ENCODE data around the gene NUDT22. TPM values are rescaled to one million over a fixed set of nuclear protein-coding genes. Genes with fewer than 3 reads are reported as not detected.
A peak's percentile ranks its signal among the peaks of the same experiment; 100 is the strongest.

Gene NUDT22
- total RNA-seq, 1 donor from 2014 or later: 40.7 TPM

DNA sequence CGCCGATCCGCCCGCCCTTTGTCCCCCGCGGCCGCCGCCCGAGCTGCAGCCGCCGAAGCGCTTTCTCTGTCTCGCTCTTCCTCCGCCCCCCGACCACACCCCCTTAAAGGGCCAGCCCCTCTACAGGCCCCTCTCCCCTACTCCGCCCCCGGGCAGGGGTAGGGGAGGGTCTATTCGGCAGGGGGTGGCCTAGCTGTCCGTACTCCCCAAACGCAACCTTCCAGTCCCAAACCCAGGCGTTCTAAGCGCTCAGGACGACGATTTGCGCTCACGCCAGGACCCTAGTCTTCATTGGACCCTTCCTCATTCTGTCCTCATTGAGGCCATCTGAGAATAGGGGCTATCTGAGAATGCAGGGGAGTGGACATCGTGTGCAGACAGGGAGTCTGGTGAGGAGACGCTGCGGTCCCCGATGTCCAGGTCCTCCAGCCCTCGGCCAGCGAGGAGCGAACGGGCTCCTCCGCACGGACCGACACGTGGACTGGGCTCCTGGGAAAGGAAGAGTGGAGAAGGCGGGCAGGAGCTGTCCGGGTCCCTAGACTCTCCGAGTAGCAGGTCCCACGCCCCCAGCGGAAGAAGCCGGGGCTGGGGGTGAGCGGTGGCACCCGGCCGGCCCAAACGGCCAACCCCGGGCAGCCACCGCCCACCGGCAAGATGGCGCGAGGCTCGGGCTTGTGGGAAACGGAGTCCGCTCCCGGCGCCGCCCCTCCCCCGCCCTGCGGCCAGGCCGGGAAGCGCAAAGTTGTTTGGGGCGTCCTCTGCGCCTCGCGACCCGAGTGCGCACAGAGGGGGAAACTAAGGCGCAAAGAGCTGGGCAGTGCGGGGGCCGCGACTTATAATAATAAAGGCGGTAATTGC lies 21.0 kb downstream of the NUDT22 start, which contains the start of gene PPP1R14B:
Gene PPP1R14B, minus strand, starts transcription at position 73 of the 858 bp plus-strand sequence. CDS start 270 bp downstream, outside the sequence.
- peaks cover 28% of the 10 kb centered on the region for H4K20me1 ChIP-seq (ENCODE audit: insufficient read depth, low read length)
- peaks cover 37% of the 10 kb centered on the region for H3K4me1 ChIP-seq (ENCODE audit: insufficient read depth, low read length)
- H3K27ac ChIP-seq (ENCODE audit: low read depth, low read length): peak within 1 kb of the TSS; percentile 91
- peaks cover 9% of the 10 kb centered on the region for H3K36me3 Mint-ChIP-seq (ENCODE audit: low read depth, unreplicated experiment)
- peaks cover 20% of the 10 kb centered on the region for H3K4me1 Mint-ChIP-seq (ENCODE audit: low read depth, unreplicated experiment)
- H3K79me2 ChIP-seq (ENCODE audit: insufficient read depth, low read length): peaks cover 49% of the 10 kb centered on the region
- peak within 1 kb of the TSS; percentile 99 for H3K4me2 ChIP-seq (ENCODE audit: low read length)
- peak within 1 kb of the TSS; percentile 96 for H3K4me3 ChIP-seq (ENCODE audit: insufficient read depth, low read depth, low read length)
- H3K27ac Mint-ChIP-seq (ENCODE audit: unreplicated experiment): peak within 1 kb of the TSS; percentile 85
- no peaks in the 10 kb centered on the region for H3K27me3 ChIP-seq (ENCODE audit: insufficient read depth, low read length)
- H3K4me3 Mint-ChIP-seq (ENCODE audit: unreplicated experiment): peak within 1 kb of the TSS; percentile 95
- TF ChIP-seq CTCF (IDR thresholded peaks at IDR 0.05; ENCODE audit: insufficient read depth, low read depth, low read length) (no peak), EZH2 (IDR thresholded peaks at IDR 0.05; ENCODE audit: insufficient read depth, low read length) (no peak)
- H3K9me3 Mint-ChIP-seq (ENCODE audit: unreplicated experiment): no peaks in the 10 kb centered on the region
- H3K27me3 Mint-ChIP-seq (ENCODE audit: low read depth, unreplicated experiment): no peaks in the 10 kb centered on the region
- H3K36me3 ChIP-seq (ENCODE audit: insufficient read depth, low read length): peaks cover 3% of the 10 kb centered on the region
- H2AFZ ChIP-seq (ENCODE audit: low read depth, low read length): peak within 1 kb of the TSS; percentile 61
- no peak for FAIRE-seq
- H3K9me3 ChIP-seq (ENCODE audit: insufficient read depth, low read depth, low read length): no peaks in the 10 kb centered on the region
- DNase-seq (ENCODE audit: low read depth): peak; percentile 68
- peak within 1 kb of the TSS; percentile 95 for H3K9ac ChIP-seq (ENCODE audit: low read length)

DNA sequence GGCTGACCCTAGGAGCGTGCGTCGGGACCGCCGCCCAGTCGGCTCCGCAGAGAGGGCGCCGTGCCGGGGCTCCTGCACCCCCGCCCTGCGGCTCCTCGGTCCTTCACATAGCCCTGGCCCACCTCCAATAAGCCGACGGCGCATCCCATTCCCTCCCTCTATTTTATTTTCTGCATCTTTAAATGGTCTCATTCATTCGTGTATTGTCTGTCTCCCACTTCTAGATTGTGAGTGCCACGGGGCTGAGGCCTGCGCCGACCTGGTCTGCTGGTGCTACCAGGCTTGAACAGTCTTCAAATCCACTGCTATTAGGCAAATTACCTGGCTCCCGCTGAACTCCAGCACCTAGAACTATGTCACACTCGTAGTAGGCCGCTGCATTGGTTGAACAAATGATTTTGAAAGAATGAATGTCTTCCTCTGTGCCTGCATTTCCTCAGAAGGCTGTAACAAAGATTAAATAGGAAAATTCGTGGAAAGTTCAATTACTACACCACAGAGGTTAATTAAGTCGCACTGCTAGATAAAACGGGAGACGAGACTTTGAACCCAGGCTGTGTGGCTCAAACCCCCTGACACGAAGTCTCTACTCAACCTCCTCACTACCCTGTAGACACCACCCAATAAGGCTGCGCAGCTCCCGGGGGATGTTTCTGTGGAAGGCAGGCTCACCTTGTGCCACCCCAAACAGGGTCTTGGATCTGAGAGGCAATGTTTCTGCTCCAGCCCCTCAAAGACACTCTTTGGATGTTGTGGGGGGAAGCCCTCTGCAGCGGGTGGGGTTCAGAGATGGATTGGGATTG lies 21.9 kb downstream of the NUDT22 start:
- H3K4me3 ChIP-seq (ENCODE audit: insufficient read depth, low read depth, low read length): peak overlapping the region; percentile 73
- H2AFZ ChIP-seq (ENCODE audit: low read depth, low read length): peak overlapping the region; percentile 61
- Mint-ChIP-seq H3K4me1 (ENCODE audit: low read depth, unreplicated experiment) (peaks cover 20% of the 10 kb centered on the region), H3K27ac (ENCODE audit: unreplicated experiment) (peak overlapping the region; percentile 83), H3K9me3 (ENCODE audit: unreplicated experiment) (no peaks in the 10 kb centered on the region), H3K36me3 (ENCODE audit: low read depth, unreplicated experiment) (peaks cover 9% of the 10 kb centered on the region), H3K4me3 (ENCODE audit: unreplicated experiment) (peak overlapping the region; percentile 85), H3K27me3 (ENCODE audit: low read depth, unreplicated experiment) (no peaks in the 10 kb centered on the region)
- H4K20me1 ChIP-seq (ENCODE audit: insufficient read depth, low read length): peaks cover 32% of the 10 kb centered on the region
- no peak overlapping the region for H3K27ac ChIP-seq (ENCODE audit: low read depth, low read length)
- H3K79me2 ChIP-seq (ENCODE audit: insufficient read depth, low read length): peaks cover 49% of the 10 kb centered on the region
- no peaks in the 10 kb centered on the region for H3K27me3 ChIP-seq (ENCODE audit: insufficient read depth, low read length)
- peaks cover 33% of the 10 kb centered on the region for H3K4me1 ChIP-seq (ENCODE audit: insufficient read depth, low read length)
- peak overlapping the region; percentile 81 for H3K9ac ChIP-seq (ENCODE audit: low read length)
- H3K36me3 ChIP-seq (ENCODE audit: insufficient read depth, low read length): peaks cover 3% of the 10 kb centered on the region
- peak overlapping the region; percentile 98 for H3K4me2 ChIP-seq (ENCODE audit: low read length)
- DNase-seq (ENCODE audit: low read depth) (no peak), FAIRE-seq (no peak)
- no peaks in the 10 kb centered on the region for H3K9me3 ChIP-seq (ENCODE audit: insufficient read depth, low read depth, low read length)
- TF ChIP-seq EZH2 (IDR thresholded peaks at IDR 0.05; ENCODE audit: insufficient read depth, low read length): no peak
- TF ChIP-seq CTCF (IDR thresholded peaks at IDR 0.05; ENCODE audit: insufficient read depth, low read depth, low read length): no peak
